BLaER1 treated with 17β-estradiol and CSF1 and Interleukin-3, amounts not matched to agents 10 nM and 100 nM (cell line): ENCODE measurements around the gene ODR4.
"Not testable (repeated sequence)": the region's sequence is repeated elsewhere in the genome, so short reads cannot be mapped to it uniquely, and the experiment has no call there.

Experiments
- H3K27ac ChIP-seq, 11 experiments: shearing (Covaris generic); formaldehyde crosslinking; 2 replicates each; pipeline ENCODE4 v1.8.1; 2022
- H3K27me3 ChIP-seq, 11 experiments: shearing (Covaris generic); formaldehyde crosslinking; 2 replicates each; pipeline ENCODE4 v1.8.1; 2022
- H3K36me3 ChIP-seq, 11 experiments: shearing (Covaris generic); formaldehyde crosslinking; 2 replicates each; pipeline ENCODE4 v1.8.1; 2022
- H3K4me1 ChIP-seq, 10 experiments: shearing (Covaris generic); formaldehyde crosslinking; 2 replicates each; pipeline ENCODE4 v1.8.1; 2022
- H3K4me2 ChIP-seq, 11 experiments: shearing (Covaris generic); formaldehyde crosslinking; 2 replicates each; pipeline ENCODE4 v1.8.1; 2022
- H3K4me3 ChIP-seq, 10 experiments: shearing (Covaris generic); formaldehyde crosslinking; 2 replicates each; pipeline ENCODE4 v1.8.1; 2022
- H3K9ac ChIP-seq, 11 experiments: shearing (Covaris generic); formaldehyde crosslinking; 2 replicates each; pipeline ENCODE4 v1.8.1; 2022
- H3K9me3 ChIP-seq, 11 experiments: shearing (Covaris generic); formaldehyde crosslinking; replicated peaks in 1 of 11; 2 replicates each; pipeline ENCODE4 v1.8.1; 2022
- H4K20me1 ChIP-seq, 11 experiments: shearing (Covaris generic); formaldehyde crosslinking; 2 replicates each; pipeline ENCODE4 v1.8.1; 2022
- Cebpa-rat ChIP-seq, 11 experiments: shearing (Covaris generic); IDR thresholded peaks; 2 replicates each; pipeline ENCODE4 v1.8.1; 2022

ODR4 gene

DNA sequence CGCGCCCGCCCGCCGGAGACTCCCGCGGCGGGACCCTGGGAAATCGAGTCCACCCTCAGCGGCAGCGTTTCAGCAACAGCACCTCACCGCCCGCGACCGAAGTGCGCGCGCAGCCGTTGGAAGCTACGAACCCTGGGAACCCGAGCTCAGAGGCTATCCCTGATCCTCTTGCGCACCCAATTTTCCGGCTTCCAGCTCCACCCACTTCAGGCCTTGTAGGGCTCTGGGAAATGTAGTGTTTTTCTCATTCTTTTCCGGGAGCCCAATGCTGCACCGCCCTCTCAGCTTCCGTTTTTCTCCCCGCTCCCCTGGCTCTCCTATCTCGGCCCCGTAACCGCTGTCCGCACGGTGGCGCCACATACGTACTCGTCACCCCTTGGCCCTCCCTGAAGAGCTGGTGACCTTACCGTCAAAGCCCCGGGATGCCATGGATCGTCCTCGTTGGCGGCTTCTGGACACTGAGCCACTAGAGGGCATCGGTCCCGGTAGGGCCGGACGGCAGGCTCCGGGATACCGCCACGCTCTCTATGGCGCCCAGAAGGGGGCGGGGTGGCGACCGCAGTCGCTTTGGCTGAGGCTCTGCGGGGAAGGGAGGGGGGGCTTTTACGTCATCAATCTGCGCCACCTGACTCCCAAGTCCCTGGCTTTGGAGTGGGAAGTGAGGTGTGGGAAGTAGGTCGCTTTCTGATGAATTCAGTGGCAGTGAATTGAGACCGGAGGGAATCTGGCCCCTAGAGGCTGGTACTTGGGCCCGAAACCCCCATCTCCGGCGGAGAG, at the start of gene ODR4, which contains the start of gene TPR:
ODR4 (plus strand) TSS at position 687 of the 777 bp plus-strand sequence. CDS start 3,948 bp downstream, outside the sequence.
TPR (minus strand) TSS at position 102 of the 777 bp plus-strand sequence. CDS start 225 bp downstream, outside the sequence.
- Histone ChIP-seq H3K9me3 (no peaks in the 10 kb centered on the region), H3K4me2 (peak within 1 kb of the TSS; percentile 83 to 99 (median 91)), H3K27me3 (no peaks in the 10 kb centered on the region), H3K4me1 (peaks cover 9 to 31% (median 23%) of the 10 kb centered on the region in 10 experiments), H3K9ac (peak within 1 kb of the TSS; percentile 85 to 92 (median 87)), H4K20me1 (peaks cover 7 to 83% (median 42%) of the 10 kb centered on the region in 11 experiments; a peak in 17 of 22 replicates), H3K27ac (peak within 1 kb of the TSS; percentile 76 to 92 (median 86)), H3K36me3 (peaks cover 36 to 52% (median 42%) of the 10 kb centered on the region in 11 experiments), H3K4me3 (peak within 1 kb of the TSS; percentile 79 to 98 (median 92))
- no peak for TF ChIP-seq Cebpa-rat (IDR thresholded peaks at IDR 0.05)

GRCh38 chr1:186326009-186326408, 49.6 kb upstream of the ODR4 start:
- no peak overlapping the region for H3K4me2 ChIP-seq
- peaks cover 0 to 16% (median 0%) of the 10 kb centered on the region in 11 experiments; a peak in 4 of 22 replicates for H4K20me1 ChIP-seq
- no peak overlapping the region for H3K4me3 ChIP-seq
- no peaks in the 10 kb centered on the region for H3K4me1 ChIP-seq
- no peaks in the 10 kb centered on the region for H3K9me3 ChIP-seq
- H3K9ac ChIP-seq, result no peak overlapping the region
- no peaks in the 10 kb centered on the region for H3K27me3 ChIP-seq
- H3K27ac ChIP-seq, result no peak overlapping the region
- H3K36me3 ChIP-seq, result peaks cover 85 to 93% (median 89%) of the 10 kb centered on the region in 11 experiments
- no peak for TF ChIP-seq Cebpa-rat (IDR thresholded peaks at IDR 0.05)

DNA sequence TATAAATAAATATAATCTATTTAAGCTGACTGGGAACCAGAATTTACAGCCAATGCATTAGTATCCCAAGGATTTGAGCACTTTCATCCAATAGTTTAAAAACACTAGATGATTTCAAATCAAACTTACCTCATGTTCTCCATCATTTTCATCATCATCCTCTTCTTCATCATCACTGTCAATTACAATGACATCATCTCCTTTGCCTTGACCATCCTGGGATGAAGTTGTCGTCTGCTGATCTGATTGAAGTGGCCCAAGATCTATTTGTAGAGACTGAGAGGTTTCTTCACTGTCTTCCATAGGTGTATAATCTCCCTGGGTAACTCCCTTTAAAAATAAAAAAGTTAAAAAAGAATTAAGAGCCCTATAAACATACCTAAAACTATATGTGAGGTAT, 48.3 kb upstream of the ODR4 start:
- Histone ChIP-seq H3K36me3 (peaks cover 85 to 93% (median 89%) of the 10 kb centered on the region in 11 experiments), H4K20me1 (peaks cover 0 to 16% (median 0%) of the 10 kb centered on the region in 11 experiments; a peak in 4 of 22 replicates), H3K4me1 (no peaks in the 10 kb centered on the region), H3K9ac (no peak overlapping the region), H3K27me3 (no peaks in the 10 kb centered on the region), H3K27ac (no peak overlapping the region), H3K4me3 (no peak overlapping the region), H3K4me2 (no peak overlapping the region), H3K9me3 (no peaks in the 10 kb centered on the region)
- TF ChIP-seq Cebpa-rat (IDR thresholded peaks at IDR 0.05), result no peak

GRCh38 chr1:186330758-186331157, 44.9 kb upstream of the ODR4 start:
- no peak overlapping the region for H3K4me2 ChIP-seq
- H3K4me1 ChIP-seq, result no peaks in the 10 kb centered on the region
- H3K27ac ChIP-seq, result no peak overlapping the region
- H4K20me1 ChIP-seq, result peaks cover 0 to 11% (median 0%) of the 10 kb centered on the region in 11 experiments; a peak in 5 of 22 replicates
- H3K27me3 ChIP-seq, result no peaks in the 10 kb centered on the region
- H3K36me3 ChIP-seq, result peaks cover 87 to 96% (median 94%) of the 10 kb centered on the region in 11 experiments
- H3K9ac ChIP-seq, result no peak overlapping the region
- no peak for TF ChIP-seq Cebpa-rat (IDR thresholded peaks at IDR 0.05)
- no peaks in the 10 kb centered on the region for H3K9me3 ChIP-seq
- H3K4me3 ChIP-seq, result no peak overlapping the region

DNA sequence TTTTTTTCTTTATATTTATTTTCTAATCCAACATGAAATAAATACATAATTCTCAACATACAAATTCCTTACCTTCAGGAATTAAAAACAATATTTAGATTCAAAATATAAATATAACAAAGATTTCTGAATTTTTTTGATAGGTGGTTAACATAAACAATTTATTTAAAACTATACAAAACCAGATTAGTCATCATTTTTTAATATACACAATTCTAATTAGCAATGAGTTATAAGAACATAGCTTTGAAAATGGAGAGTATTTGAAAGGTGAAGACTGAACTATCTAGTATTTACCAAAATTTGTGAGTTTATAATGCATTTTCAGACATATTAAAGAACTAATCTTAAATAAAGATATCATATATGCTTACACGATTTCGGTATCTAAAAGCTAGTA, 38.1 kb upstream of the ODR4 start:
- H3K4me1 ChIP-seq, result no peaks in the 10 kb centered on the region
- TF ChIP-seq Cebpa-rat (IDR thresholded peaks at IDR 0.05), result no peak
- peaks cover 92 to 99% (median 97%) of the 10 kb centered on the region in 11 experiments for H3K36me3 ChIP-seq
- H3K9ac ChIP-seq, result no peak overlapping the region
- no peaks in the 10 kb centered on the region for H3K9me3 ChIP-seq
- H3K27ac ChIP-seq, result no peak overlapping the region
- peaks cover 0 to 4% (median 0%) of the 10 kb centered on the region in 11 experiments; a peak in 2 of 22 replicates for H4K20me1 ChIP-seq
- no peaks in the 10 kb centered on the region for H3K27me3 ChIP-seq
- H3K4me2 ChIP-seq, result no peak overlapping the region
- H3K4me3 ChIP-seq, result no peak overlapping the region

DNA sequence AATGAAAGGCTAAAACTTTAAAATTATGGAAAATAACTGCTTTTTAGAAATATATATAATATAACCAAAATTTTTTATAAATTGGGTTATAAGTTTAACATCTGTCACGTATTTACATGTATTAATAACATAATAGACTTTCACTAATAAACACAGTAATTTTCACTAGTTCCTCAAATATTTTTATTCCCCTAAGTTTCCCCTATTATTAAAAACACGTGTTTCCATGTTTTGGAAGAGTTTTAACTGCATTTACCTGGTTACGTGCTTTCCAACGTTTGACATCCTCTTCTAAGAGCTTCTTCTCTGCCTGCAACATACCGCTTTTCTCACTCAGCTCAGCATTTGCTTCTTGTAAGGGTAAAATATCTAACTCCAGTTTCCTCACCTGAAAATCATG, 34.9 kb upstream of the ODR4 start:
- Histone ChIP-seq H3K9ac (no peak overlapping the region), H3K4me3 (no peak overlapping the region), H3K4me1 (no peaks in the 10 kb centered on the region), H3K9me3 (no peaks in the 10 kb centered on the region), H3K27me3 (no peaks in the 10 kb centered on the region), H4K20me1 (peaks cover 0 to 4% (median 0%) of the 10 kb centered on the region in 11 experiments; a peak in 2 of 22 replicates), H3K4me2 (no peak overlapping the region), H3K36me3 (peaks cover 92 to 99% (median 96%) of the 10 kb centered on the region in 11 experiments), H3K27ac (no peak overlapping the region)
- TF ChIP-seq Cebpa-rat (IDR thresholded peaks at IDR 0.05), result no peak

DNA sequence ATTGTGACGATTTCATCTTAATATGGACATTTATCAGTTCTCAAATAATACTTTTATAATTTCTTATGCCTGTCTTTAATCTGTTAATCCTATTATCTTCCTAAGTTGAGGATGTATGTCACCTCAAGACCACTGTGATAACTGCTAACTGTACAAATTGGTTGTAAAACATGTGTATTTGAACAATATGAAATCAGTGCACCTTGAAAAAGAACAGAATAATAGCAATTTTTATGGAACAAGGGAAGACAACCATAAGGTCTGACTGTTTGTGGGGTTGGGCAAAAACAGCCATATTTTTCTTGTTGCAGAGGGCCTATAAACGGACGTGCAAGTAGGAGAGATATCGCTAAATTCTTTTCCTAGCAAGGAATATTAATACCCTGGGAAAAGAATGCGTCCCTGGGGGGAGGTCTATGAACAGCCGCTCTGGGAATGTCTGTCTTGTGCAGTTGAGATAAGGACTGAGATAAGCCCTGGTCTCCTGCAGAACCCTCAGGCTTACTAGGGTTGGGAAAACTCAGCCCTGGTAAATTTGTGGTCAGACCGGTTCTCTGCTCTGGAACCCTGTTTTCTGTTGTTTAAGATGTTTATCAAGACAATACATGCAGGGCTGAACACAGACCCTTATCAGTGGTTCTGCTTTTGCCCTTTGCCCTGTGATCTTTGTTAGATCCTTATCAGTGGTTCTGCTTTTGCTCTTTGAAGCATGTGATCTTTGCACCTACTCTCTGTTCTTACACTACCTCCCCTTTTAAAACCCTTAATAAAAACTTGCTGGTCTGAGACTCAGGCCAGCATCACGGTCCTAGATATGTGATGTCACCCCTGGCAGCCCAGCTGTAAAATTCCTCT, 27.6 kb upstream of the ODR4 start:
- H4K20me1 ChIP-seq, H3K27ac ChIP-seq, H3K27me3 ChIP-seq, H3K4me3 ChIP-seq, H3K4me1 ChIP-seq, H3K9ac ChIP-seq, H3K4me2 ChIP-seq, H3K9me3 ChIP-seq: not testable (repeated sequence)
- peaks cover 93 to 100% (median 100%) of the 10 kb centered on the region in 11 experiments for H3K36me3 ChIP-seq

DNA sequence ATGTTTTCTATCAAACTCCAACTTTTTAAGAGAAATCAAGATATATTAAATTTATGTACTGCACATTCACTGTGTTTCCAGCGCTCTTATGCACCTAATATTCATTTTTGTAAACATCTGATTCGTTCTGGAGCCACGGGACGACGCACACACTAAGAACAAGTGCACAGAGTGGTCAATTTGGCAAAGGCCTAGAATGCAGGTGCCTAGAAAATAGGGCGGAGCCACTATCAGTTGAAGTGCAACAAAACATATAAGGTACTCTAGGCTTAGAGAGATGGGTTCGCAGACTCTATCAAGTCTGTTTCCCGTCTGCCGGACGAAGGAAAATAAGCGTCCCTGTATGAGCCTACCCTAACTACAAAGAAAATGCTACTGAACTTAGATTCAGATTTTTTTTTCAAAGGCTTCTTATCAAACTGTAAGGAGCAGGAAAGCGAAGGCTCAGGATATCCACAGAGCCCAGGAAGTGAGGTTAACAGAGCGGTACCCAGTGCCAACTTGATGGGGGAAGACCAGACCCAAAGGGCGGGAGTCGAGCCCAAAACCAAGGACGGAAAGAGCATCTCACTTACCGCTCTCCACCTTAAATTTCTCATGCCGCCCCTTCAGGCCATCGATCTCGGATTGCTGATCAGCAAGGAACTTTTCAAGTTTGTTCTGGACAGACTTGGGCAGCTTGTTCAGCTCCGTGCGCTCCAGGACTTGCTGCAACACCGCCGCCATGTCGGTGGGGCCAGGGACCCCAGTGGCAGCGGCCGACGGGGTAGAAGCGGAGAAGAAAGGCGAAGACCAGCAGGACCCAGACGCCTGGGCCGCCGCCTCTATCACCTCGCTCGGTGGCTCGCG, 1.1 kb upstream of the ODR4 start:
- H3K4me1 ChIP-seq, result peaks cover 9 to 31% (median 23%) of the 10 kb centered on the region in 10 experiments
- H3K36me3 ChIP-seq, result peaks cover 36 to 52% (median 42%) of the 10 kb centered on the region in 11 experiments
- H3K9me3 ChIP-seq, result no peaks in the 10 kb centered on the region
- H3K4me2 ChIP-seq, result peak overlapping the region; percentile 66 to 90 (median 80)
- TF ChIP-seq Cebpa-rat (IDR thresholded peaks at IDR 0.05), result no peak
- peak overlapping the region; percentile 53 to 92 (median 85) for H3K27ac ChIP-seq
- H3K9ac ChIP-seq, result peak overlapping the region; percentile 85 to 92 (median 87)
- H4K20me1 ChIP-seq, result peaks cover 6 to 80% (median 47%) of the 10 kb centered on the region in 11 experiments; a peak in 17 of 22 replicates
- H3K4me3 ChIP-seq, result peak overlapping the region; percentile 79 to 98 (median 92)
- no peaks in the 10 kb centered on the region for H3K27me3 ChIP-seq
